MCF 10A (cell line): Measurements from ENCODE around the gene MAP4K5. TPM values are rescaled to one million over a fixed set of nuclear protein-coding genes. Genes with fewer than 3 reads are reported as not detected.
A peak's percentile ranks its signal among the peaks of the same experiment; 100 is the strongest.

Source experiments
- BruUV-seq: library from RNA; stranded (reverse); fragments of 400-500 nt; replicated peaks from 2 replicates; lab custom pipeline; 2021; lab: Mats Ljungman, UMichigan
- CTCF ChIA-PET: fragments of 300-600 bp; sonication (Branson Sonifier 250); formaldehyde crosslinking; extraction: SDS; loops from one replicate; lab custom pipeline; 2021; ENCODE audit warnings: antibody characterized with exemption, inconsistent platforms; lab: Yijun Ruan, JAX
- POLR2A ChIA-PET: fragments of 300-600, 350-650 bp; sonication (Branson Sonifier 250); formaldehyde crosslinking; extraction: SDS; loops from one replicate; lab custom pipeline; 2020; ENCODE audit warnings: antibody characterized with exemption, inconsistent platforms; lab: Yijun Ruan, JAX
- DNase-seq: peaks from one replicate; pipeline ENCODE4 v3.0.0-alpha.2; 2018; ENCODE audit not compliant: unreplicated experiment
- H3K27ac Mint-ChIP-seq: one replicate; pipeline ENCODE4 v1.8.0; 2022; ENCODE audit warnings: mild to moderate bottlenecking, low read depth, mixed read lengths; ENCODE audit not compliant: unreplicated experiment
- H3K27me3 Mint-ChIP-seq: one replicate; pipeline ENCODE4 v1.8.0; 2022; ENCODE audit warnings: mixed read lengths; ENCODE audit not compliant: insufficient read depth, unreplicated experiment
- H3K36me3 Mint-ChIP-seq: one replicate; pipeline ENCODE4 v1.8.0; 2022; ENCODE audit warnings: mild to moderate bottlenecking, moderate library complexity, mixed read lengths; ENCODE audit not compliant: insufficient read depth, unreplicated experiment
- H3K4me1 Mint-ChIP-seq: one replicate; pipeline ENCODE4 v1.8.0; 2022; ENCODE audit warnings: mixed read lengths; ENCODE audit not compliant: insufficient read depth, unreplicated experiment
- H3K4me3 Mint-ChIP-seq: one replicate; pipeline ENCODE4 v1.8.0; 2022; ENCODE audit warnings: mild to moderate bottlenecking, moderate library complexity, mixed read lengths; ENCODE audit not compliant: unreplicated experiment
- H3K9me3 Mint-ChIP-seq: one replicate; pipeline ENCODE4 v1.8.0; 2022; ENCODE audit warnings: mixed read lengths; ENCODE audit not compliant: unreplicated experiment
- CTCF ChIP-seq: fragments of 200-600 bp; IDR thresholded peaks from one replicate; pipeline ENCODE4 v1.8.0; 2022; ENCODE audit warnings: antibody characterized with exemption, mild to moderate bottlenecking; ENCODE audit not compliant: unreplicated experiment
- intact Hi-C: fragments of 100-400 bp; cut with micrococcal nuclease; formaldehyde crosslinking; loops from 2 replicates; pipeline ENCODE4 v1.14.1; 2022
- total RNA-seq: library from RNA; stranded (reverse); gene quantifications from 2 replicates; pipeline ENCODE4 v1.2.3, GENCODE V29; 2022

The MAP4K5 gene
- total RNA-seq, 1 experiment from 2014 or later, result 45.7 TPM

GRCh38 chr14:50524060-50524459 is 8.3 kb downstream of the MAP4K5 start:
- intact Hi-C loops, result no loop called here
- Mint-ChIP-seq H3K9me3 (no peaks in the 10 kb centered on the region), H3K27me3 (no peaks in the 10 kb centered on the region), H3K4me3 (no peak overlapping the region), H3K36me3 (peaks cover 16% of the 10 kb centered on the region), H3K4me1 (peaks cover 37% of the 10 kb centered on the region), H3K27ac (no peak overlapping the region)
- ChIA-PET POLR2A (interaction anchor here (0.9 to 1.7 kb wide), 4 partner anchors 37 to 212 kb away, joined by 4 to 7 read pairs (median 4); partner anchors contain the start of genes DMAC2L and L2HGDH), CTCF (interaction anchor here (0.7 kb wide), 1 partner anchor 67 kb away, joined by 3 read pairs; no protein-coding TSS in a partner anchor)
- TF ChIP-seq CTCF, result no peak
- no TSS peak for BruUV-seq
- no peak for DNase-seq

- H3K9me3 Mint-ChIP-seq, result no peaks in the 10 kb centered on the region
- DNase-seq, result no peak
- BruUV-seq, result no TSS peak
- peaks cover 18% of the 10 kb centered on the region for H3K36me3 Mint-ChIP-seq
- CTCF ChIA-PET, result interaction anchor here (1.1 to 1.5 kb wide), 2 partner anchors 20 to 204 kb away, joined by 3 to 7 read pairs; no protein-coding TSS in a partner anchor
- intact Hi-C loops, result no loop called here
- POLR2A ChIA-PET, result interaction anchor here (0.6 to 2.1 kb wide), 5 partner anchors 8 to 212 kb away, joined by 3 to 11 read pairs (median 5); partner anchors contain the start of genes DMAC2L, L2HGDH and MAP4K5
- no peak overlapping the region for H3K27ac Mint-ChIP-seq
- H3K4me1 Mint-ChIP-seq, result peaks cover 39% of the 10 kb centered on the region
- H3K4me3 Mint-ChIP-seq, result no peak overlapping the region
- H3K27me3 Mint-ChIP-seq, result no peaks in the 10 kb centered on the region
- no peak for TF ChIP-seq CTCF
Observed at GRCh38 chr14:50523271-50524041, 8.9 kb downstream of the MAP4K5 start.

DNA sequence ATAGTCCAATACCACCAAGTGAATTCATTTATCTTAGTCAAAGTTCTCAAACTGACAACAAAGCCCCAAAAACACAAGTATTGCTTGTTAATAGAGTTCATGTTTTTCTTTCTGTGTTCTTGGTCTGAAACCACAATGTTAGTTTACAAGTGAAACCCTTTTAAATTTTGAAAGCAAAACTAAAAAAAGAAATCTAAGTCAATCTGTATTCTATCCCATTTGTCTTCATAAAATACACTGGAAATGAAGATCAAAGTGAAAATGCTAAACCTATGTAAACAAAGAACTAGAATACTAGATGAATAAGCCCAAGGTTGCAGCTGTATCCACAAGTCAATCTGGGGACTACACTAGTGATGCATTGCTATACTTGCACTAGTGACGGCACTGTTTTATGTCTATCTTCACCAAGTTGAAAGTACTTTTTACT is 10.4 kb downstream of the MAP4K5 start:
- H3K9me3 Mint-ChIP-seq, result no peaks in the 10 kb centered on the region
- peaks cover 15% of the 10 kb centered on the region for H3K36me3 Mint-ChIP-seq
- POLR2A ChIA-PET, result interaction anchor here (0.7 to 2.1 kb wide), 6 partner anchors 10 to 210 kb away, joined by 3 to 11 read pairs (median 4); partner anchors contain the start of genes CDKL1, DMAC2L, L2HGDH and MAP4K5
- peak overlapping the region; percentile 76 for H3K27ac Mint-ChIP-seq
- CTCF ChIA-PET, result interaction anchor here (0.8 to 1.5 kb wide), 3 partner anchors 10 to 202 kb away, joined by 3 to 7 read pairs (median 4); partner anchors contain the start of gene MAP4K5
- no peaks in the 10 kb centered on the region for H3K27me3 Mint-ChIP-seq
- H3K4me1 Mint-ChIP-seq, result peaks cover 36% of the 10 kb centered on the region
- intact Hi-C loops, result no loop called here
- BruUV-seq, result no TSS peak
- DNase-seq, result no peak
- TF ChIP-seq CTCF, result no peak
- H3K4me3 Mint-ChIP-seq, result no peak overlapping the region
